Activated T-cell treated with anti-CD3 and anti-CD28 coated beads for 48 hours (primary cell): ENCODE results near the gene DDX27.
"Not testable (repeated sequence)": the region's sequence is repeated elsewhere in the genome, so short reads cannot be mapped to it uniquely, and the experiment has no call there.

Experiments used
- DNase-seq: peaks from one replicate; pipeline ENCODE4 v3.0.0-alpha.2; 2020; ENCODE audit warnings: low read depth

Gene DDX27, protein sequence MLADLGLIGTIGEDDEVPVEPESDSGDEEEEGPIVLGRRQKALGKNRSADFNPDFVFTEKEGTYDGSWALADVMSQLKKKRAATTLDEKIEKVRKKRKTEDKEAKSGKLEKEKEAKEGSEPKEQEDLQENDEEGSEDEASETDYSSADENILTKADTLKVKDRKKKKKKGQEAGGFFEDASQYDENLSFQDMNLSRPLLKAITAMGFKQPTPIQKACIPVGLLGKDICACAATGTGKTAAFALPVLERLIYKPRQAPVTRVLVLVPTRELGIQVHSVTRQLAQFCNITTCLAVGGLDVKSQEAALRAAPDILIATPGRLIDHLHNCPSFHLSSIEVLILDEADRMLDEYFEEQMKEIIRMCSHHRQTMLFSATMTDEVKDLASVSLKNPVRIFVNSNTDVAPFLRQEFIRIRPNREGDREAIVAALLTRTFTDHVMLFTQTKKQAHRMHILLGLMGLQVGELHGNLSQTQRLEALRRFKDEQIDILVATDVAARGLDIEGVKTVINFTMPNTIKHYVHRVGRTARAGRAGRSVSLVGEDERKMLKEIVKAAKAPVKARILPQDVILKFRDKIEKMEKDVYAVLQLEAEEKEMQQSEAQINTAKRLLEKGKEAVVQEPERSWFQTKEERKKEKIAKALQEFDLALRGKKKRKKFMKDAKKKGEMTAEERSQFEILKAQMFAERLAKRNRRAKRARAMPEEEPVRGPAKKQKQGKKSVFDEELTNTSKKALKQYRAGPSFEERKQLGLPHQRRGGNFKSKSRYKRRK

GRCh38 chr20:49219091-49219923, at the start of gene DDX27:
DDX27 (plus strand) TSS chr20:49219416; CDS start chr20:49219449, 33 bp downstream.
- DNase-seq = peak; percentile 93

DNA sequence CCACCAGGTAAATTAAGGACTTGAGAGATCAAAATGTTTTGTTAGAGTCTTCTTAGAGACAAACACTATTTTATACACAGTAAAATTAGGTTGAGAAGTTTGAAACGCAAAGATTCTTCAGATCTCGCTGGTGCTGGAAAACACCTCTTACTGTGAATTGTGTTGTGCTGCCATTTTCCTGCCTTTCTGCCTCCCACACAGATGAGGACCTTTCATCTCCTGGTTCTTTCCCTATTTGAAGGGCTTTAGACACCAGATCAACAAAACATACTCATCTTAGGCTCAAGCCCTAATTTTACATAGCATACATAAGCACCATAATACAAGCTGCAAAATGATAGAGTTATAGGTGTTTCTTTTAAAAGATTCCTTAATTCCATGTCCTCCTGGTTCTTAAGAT, 49.7 kb upstream of the DDX27 start:
- no peak for DNase-seq

GRCh38 chr20:49170714-49171113, 48.5 kb upstream of the DDX27 start:
- no peak for DNase-seq

GRCh38 chr20:49171909-49172308, 47.3 kb upstream of the DDX27 start:
- DNase-seq = no peak

- no peak for DNase-seq
Measured at GRCh38 chr20:49172413-49172812, 46.8 kb upstream of the DDX27 start.

GRCh38 chr20:49174183-49174582, 45.0 kb upstream of the DDX27 start:
- no peak for DNase-seq

DNA sequence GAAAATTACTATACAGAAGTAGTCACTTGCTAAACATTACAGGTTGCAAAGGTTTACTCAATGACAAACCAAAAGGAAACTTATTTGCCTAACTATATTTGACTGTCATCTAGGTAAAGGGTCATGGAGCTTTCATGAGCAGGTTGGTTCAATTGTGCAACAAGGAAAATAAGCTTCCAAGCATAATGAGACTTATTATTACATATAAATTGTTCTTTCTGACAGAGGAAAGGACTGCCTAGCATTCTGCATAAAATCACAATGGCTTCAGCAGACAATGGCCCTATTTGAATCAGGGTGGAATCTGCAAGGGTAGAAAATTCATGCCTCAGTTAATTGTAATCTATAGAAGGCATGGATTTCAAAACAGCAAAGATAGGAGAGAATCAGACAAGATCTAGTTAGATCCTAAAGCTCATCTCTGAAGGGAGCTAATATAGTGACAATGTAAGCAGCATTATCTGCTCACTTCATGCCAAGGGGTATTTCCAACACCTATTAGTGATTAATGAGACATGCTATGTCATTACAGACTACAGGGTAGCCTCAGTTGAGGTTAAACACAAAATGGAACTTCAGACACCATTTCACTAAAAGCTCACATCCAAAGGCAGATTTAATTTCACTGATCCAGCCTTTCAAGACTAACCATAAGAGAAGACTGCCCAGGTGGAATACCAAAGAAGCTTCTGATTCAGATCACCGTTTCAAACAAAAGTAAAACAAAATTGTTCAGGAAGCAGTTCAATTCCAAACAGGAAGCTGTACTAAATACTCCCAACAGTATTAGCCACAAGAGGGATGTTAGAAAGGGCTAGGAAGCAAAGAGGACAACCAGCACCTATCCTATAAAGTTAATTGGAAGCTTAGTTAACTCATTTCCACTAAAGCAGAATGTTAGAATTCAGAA, 39.6 kb upstream of the DDX27 start:
- no peak for DNase-seq

- no peak for DNase-seq
Measured at GRCh38 chr20:49181265-49181877, 37.8 kb upstream of the DDX27 start.

GRCh38 chr20:49183444-49183843, 35.8 kb upstream of the DDX27 start:
- DNase-seq = no peak

GRCh38 chr20:49184084-49184501, 35.1 kb upstream of the DDX27 start:
- DNase-seq = not testable (repeated sequence)

GRCh38 chr20:49184691-49185070, 34.5 kb upstream of the DDX27 start:
- no peak for DNase-seq

- DNase-seq = no peak
Measured at GRCh38 chr20:49185071-49185761, 34.0 kb upstream of the DDX27 start.

GRCh38 chr20:49186535-49187329, 32.5 kb upstream of the DDX27 start:
- DNase-seq = peak; percentile 52

DNA sequence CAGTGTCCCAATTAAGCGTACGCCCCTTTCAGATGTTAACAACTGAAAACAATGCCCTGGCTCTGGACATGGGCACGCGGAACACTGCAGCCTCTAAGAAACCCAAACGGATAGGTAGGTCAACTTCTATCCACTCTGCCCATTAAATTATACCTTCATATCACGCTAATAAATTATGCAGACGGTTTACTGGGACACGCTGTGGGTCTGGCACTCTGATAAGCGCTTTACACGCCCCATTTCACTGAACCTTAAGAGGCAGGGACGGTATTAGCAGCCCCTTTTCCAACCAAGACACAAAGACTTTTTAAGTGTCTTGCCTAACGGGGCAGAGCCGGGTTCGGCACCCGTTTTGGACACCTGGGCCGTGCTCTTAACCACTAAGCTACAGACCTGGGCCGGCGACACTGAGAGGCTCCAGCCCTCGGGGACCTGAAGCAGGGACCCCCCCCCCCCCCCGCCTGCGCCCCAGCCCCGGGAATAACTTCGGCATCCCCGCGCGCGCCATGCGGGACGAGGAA, 31.8 kb upstream of the DDX27 start:
- DNase-seq = peak; percentile 7

DNA sequence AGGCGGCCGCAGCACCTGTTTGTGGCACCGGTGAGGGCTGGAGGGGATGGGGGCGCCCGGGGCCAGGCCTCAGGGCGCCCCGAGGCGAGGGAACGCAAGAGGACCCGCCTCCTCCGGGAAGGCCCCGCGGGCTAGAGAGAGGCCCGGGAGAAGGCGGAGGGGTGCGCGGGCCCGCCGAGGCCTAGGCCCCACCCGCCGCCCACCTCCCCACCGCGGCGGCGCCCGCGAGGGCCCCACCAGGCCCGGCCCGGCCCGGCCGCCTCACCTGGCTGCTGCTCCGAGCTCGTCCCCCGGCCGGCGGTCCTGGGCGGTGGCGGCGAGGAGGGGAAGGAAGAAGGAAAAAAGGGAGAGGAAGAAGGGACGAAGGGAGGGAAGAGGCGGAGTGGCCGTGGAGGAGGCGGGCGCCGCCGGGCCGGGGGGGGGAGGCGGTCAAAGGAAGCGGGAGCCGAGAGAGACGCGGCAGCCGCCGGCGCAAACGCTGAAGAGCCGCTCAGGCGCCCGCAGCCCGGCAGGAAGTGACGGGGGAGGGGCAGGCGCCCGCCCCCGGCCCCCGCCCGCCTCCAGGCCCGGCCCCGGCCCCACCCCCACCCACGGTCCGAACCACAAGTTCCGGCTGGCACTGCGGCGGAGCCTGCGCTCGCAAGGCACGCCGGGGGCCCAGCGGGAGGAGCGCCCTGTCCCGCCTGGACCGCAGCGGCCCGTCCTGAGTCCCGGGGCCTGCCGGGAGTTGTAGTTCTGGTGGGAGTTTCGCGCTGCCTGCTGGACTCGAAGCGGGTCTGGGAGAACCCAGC, 31.2 kb upstream of the DDX27 start, which contains the start of gene STAU1:
TSS of gene STAU1 (minus strand) at position 484 of the 791 bp plus-strand sequence. CDS start 22,133 bp downstream, outside the sequence.
- DNase-seq = peak; percentile 94

GRCh38 chr20:49192944-49193518, 26.2 kb upstream of the DDX27 start:
- DNase-seq = not testable (repeated sequence)

GRCh38 chr20:49199729-49200293, 19.4 kb upstream of the DDX27 start:
- DNase-seq = no peak
